GM18526 (cell line): Measurements from ENCODE around the gene ALOXE3.

Experiments used
- POLR2A ChIP-seq: IDR thresholded peaks from 3 replicates; pipeline ENCODE4 v1.6.1; 2011; ENCODE audit not compliant: insufficient read length; ENCODE audit errors: extremely low read depth

The ALOXE3 gene

GRCh38 chr17:8140065-8141029, 22.0 kb upstream of the ALOXE3 start:
- no peak for TF ChIP-seq POLR2A

DNA sequence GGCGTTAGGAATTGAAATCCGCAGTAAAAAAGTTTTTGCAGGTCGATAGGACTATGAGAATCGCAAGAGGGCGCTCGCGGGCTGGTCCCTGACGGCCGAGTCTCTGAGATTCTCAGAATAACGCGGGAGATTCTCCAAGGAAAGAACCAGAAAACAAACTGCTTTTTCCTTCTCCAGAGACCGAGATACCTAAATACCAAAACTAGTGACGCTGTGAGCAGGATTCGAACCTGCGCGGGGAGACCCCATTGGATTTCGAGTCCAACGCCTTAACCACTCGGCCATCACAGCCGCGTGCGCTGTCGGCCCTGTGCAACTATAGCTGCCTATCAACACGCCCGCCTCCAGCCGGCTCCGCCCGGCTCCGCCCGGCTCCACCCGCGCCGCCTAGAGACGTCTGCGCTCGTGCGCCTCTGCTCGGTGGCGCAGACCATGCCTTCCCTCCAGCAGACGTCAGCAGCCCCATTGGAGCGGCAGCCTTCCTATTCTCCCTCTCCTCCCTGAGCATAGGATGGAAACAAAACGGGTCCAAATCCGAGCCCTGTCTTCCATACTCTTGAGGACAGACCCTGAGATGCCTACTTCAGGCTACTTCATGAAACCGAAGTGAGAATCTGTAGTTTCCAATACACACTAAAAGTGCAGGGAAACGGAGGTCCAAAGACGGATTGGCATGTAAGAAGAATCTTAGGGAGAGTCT, 20.5 kb upstream of the ALOXE3 start:
- TF ChIP-seq POLR2A: no peak

DNA sequence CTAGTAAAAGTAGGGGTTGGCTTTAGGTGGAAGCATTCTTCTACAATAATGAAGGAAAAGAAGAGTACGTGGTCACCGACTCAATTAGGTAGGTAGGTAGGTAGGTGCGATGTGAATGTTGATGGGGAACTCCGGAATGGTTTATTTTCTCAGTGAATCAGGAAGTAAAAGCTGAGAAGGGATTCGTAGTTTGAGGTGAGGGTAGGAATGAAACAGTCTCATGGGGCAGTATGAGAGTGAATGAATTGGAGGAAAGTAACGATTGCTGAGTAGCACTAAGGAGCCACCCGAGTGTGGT, 20.0 kb upstream of the ALOXE3 start:
- TF ChIP-seq POLR2A: no peak

- no peak for TF ChIP-seq POLR2A
Observed at GRCh38 chr17:8137645-8138373, 19.5 kb upstream of the ALOXE3 start.

- no peak for TF ChIP-seq POLR2A
Observed at GRCh38 chr17:8133941-8134340, 15.6 kb upstream of the ALOXE3 start.

DNA sequence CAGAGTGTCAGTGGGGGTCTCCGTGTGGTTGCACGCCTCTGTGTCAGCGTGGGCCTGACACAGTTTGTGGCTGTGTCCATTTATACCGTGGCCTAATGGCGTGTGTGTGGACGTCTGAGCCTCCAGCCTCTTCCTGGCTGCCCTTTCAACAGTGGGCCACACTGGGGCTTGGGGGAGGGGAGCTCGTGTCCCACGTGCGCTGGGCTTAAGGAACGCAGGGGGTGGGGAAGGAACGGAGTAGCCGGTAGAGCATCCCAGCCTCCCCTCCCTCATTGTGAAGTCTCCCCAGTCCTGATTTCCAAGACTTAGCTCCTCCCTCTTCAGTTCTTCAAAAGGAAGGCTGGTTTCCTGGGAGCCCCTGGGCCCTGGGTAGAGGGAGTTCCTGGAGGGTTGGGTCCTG, 15.1 kb upstream of the ALOXE3 start:
- TF ChIP-seq POLR2A: no peak

DNA sequence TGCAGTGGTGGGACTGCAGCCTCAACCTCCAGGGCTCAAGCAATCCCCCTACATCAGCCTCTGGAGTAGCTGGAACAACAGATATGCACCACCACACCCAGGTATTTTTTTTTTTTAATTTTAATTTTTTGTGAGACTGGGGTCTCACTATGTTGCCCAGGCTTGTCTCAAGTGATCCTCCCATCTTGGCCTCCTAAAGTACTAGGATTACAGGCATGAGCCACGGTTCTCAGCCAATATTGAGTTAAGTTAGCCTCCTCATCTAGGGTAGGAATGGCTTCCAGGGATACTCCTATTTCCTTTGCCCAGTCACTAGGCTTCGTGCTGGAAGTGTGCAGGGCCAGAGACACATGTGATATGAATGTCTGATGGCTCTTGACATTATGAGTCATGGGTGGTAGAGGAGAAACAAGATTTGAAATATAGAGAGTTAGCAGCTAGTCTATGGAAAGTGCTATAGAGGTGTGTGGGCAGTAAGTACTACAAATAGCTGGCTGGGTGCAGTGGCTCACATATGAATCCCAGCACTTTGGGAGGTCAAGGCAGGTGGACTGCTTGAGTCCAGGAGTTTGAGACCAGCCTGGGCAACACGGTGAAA, 13.6 kb upstream of the ALOXE3 start:
- no peak for TF ChIP-seq POLR2A

- TF ChIP-seq POLR2A: no peak
Observed at GRCh38 chr17:8128125-8128784, 9.9 kb upstream of the ALOXE3 start.

- TF ChIP-seq POLR2A: no peak
Observed at GRCh38 chr17:8126491-8127066, 8.3 kb upstream of the ALOXE3 start.

- TF ChIP-seq POLR2A: no peak
Observed at GRCh38 chr17:8125947-8126490, 7.7 kb upstream of the ALOXE3 start.

GRCh38 chr17:8125154-8125946, 7.0 kb upstream of the ALOXE3 start:
- TF ChIP-seq POLR2A: no peak

DNA sequence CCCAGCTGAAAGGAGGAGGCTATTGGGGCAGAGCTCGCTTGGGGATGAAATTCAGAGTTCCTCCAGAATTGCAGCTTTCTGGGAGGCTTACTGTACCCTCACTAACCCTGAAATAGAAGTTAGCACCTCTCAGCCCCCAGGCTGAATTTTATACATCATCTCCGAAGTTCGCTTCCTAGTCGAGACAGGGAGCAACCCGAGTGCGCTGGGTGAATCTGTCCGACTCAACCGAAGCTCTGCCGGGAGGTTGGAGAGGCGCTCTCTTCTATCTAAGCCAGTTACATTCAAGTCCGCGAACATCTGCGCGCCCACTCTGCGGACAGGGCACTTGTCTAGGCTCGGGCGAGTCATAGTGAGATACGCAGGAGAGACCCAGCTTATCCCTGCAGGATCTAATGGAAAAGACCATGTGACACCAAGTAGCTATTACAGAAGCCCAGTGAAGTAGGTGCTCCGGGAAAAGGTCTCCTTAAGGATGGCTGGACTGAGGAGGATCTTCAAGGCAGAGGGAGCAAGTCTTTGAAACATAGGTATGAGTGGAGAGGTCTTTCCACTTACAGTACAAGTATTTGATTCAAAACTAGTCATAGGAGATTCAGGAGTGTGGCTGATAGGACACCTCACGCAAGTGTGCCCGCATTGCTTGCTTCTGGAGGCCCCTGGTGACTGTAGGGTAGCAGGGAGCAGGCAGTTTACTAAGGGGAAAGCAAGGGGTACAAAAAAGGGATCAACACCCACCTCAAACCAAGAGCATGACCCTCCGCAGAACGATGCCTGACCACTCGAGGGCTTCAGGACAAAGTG, 6.2 kb upstream of the ALOXE3 start:
- TF ChIP-seq POLR2A: no peak
